AG20443 (cell line): ENCODE measurements around the gene ATP6V1F.

Experiments
- DNase-seq: peaks from one replicate; pipeline ENCODE4 v3.0.0; 2012; ENCODE audit warnings: low spot score, mixed read lengths

Gene ATP6V1F

DNA sequence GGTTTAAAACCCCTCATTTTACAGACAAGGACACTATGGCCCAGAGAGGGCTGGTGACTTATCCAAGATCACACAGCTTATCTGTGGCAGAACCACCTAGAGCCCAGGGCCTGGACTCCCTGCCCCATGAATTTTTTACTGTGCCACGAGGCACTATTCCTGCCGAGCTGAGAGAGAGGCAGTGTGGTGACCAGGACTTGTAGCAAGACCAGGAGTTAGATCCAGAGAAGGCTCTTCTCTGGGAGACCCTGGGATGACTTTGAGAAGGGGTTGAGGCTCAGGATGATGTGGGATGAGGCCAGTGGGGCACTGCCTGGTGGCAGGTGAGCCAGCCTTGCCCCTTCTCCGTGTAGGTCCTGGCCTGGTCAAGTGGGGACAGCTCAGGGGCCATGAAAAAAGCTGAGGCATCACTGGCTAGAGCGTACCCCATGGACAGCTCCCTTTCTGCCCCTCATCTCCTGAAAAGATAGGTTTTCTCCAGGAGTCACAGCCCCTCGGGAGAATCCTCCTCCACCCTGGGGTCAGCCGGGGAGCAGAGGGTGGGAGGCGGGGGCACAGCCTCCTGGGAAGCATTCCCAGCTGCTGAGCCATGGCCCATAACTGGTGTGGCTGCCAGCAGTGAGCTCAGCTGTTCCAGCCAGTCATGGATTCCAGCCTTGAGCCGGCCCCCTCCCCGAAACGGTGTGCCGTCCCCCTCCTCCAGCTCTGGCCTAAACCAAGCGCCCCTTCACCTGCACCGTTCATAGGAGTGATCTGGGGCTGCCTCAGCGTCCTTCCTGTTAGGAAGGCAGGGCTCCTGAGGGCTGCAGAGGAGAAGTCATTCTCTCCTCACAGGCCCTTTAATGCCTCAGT is 26.6 kb upstream of the ATP6V1F start:
- peak; percentile 66 for DNase-seq

- DNase-seq: no peak
Measured at GRCh38 chr7:128836729-128837348, 25.8 kb upstream of the ATP6V1F start.

GRCh38 chr7:128837521-128837921 is 25.1 kb upstream of the ATP6V1F start:
- no peak for DNase-seq

GRCh38 chr7:128838109-128838779 is 24.4 kb upstream of the ATP6V1F start:
- DNase-seq: no peak

GRCh38 chr7:128838981-128839731 is 23.5 kb upstream of the ATP6V1F start:
- no peak for DNase-seq

GRCh38 chr7:128839751-128840177 is 22.9 kb upstream of the ATP6V1F start:
- no peak for DNase-seq

DNA sequence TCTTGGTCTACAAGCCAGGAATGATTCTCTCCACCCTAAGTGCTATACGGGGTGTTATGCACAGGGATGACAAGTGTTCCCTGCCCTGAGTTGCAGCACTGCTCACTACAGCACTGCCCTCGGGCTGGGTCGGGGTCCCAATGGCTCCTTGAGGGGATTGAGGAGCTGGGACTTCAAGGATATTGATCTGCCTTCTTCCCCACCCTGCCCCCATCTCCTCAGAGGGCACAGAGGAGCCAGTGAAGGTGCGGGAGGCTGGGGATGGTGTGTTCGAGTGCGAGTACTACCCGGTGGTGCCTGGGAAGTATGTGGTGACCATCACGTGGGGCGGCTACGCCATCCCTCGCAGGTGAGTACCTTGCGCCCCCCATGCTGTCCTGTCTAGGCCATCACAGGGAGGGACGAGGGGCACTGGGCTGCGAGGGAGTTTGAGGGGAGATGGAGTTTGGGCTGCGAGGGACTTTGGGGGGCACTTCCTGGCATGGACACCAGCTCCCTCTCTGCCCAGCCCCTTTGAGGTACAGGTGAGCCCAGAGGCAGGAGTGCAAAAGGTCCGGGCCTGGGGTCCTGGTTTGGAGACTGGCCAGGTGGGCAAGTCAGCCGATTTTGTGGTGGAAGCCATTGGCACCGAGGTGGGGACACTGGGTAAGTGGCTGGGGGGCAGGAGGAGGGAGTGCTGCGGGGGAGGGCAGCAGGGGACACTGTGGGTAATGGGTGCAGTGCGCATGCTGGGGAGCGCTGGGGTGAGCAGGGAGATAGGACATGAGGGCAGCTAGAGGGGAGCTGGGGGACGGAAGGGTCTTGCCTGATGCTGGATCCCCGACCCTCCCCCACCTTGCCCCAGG is 22.1 kb upstream of the ATP6V1F start:
- no peak for DNase-seq

- DNase-seq: no peak
Measured at GRCh38 chr7:128841171-128841690, 21.4 kb upstream of the ATP6V1F start.

DNA sequence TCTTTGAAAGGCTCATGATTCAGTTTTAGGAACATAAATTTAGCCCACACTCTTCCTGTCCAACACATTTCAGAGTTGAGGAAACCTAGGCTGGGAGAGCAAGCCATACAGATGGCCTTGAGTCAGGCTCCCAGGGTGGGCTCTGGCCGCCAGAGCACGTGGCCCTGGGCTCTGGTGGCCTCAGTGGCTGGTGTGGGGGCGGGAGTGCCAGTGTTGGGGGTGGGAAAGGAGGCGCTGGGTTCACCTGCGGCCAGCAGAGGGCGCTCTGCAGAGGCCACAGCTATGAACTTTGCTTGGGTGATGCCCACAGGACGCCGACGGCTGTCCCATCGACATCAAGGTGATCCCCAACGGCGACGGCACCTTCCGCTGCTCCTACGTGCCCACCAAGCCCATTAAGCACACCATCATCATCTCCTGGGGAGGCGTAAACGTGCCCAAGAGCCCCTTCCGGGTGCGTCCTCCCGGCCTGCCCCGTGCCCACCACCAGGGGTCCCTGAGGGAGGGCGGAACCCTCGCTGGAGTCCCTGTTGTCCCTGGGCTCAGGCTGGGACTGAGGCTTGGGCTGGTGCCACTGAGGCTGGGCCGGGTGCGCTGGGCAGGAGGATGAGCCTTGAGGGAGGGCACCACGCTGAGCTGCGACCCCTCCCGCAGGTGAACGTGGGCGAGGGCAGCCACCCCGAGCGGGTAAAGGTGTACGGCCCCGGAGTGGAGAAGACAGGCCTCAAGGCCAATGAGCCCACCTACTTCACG is 20.6 kb upstream of the ATP6V1F start:
- peak; percentile 76 for DNase-seq

- no peak for DNase-seq
Measured at GRCh38 chr7:128842674-128843641, 19.7 kb upstream of the ATP6V1F start.

GRCh38 chr7:128843938-128844621 is 18.6 kb upstream of the ATP6V1F start:
- no peak for DNase-seq

DNA sequence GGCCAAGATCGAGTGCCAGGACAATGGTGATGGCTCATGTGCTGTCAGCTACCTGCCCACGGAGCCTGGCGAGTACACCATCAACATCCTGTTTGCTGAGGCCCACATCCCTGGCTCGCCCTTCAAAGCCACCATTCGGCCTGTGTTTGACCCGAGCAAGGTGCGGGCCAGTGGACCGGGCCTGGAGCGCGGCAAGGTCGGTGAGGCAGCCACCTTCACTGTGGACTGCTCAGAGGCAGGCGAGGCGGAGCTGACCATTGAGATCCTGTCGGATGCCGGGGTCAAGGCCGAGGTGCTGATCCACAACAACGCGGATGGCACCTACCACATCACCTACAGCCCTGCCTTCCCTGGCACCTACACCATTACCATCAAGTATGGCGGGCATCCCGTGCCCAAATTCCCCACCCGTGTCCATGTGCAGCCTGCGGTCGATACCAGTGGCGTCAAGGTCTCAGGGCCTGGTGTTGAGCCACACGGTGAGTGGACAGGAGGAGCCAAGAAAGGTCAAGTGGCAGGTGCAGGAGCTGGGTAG is 17.8 kb upstream of the ATP6V1F start:
- no peak for DNase-seq

GRCh38 chr7:128845475-128845874 is 17.2 kb upstream of the ATP6V1F start:
- no peak for DNase-seq

DNA sequence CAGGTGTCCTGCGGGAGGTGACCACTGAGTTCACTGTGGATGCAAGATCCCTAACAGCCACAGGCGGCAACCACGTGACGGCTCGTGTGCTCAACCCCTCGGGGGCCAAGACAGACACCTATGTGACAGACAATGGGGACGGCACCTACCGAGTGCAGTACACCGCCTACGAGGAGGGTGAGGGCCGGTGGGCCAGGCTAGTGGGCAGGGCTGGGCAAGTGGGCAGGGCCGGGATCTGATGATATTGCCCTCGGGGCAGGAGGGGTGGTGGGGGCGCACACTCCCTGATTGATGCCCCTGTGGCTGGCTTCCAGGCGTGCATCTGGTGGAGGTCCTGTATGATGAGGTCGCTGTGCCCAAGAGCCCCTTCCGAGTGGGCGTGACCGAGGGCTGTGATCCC is 16.7 kb upstream of the ATP6V1F start:
- DNase-seq: no peak

GRCh38 chr7:128846781-128847444 is 15.7 kb upstream of the ATP6V1F start:
- DNase-seq: no peak

- DNase-seq: no peak
Measured at GRCh38 chr7:128847721-128848211, 14.9 kb upstream of the ATP6V1F start.
